Mononuclear cell (primary cell): ENCODE results near the gene MUCL3. TPM values are rescaled to one million over a fixed set of nuclear protein-coding genes. Genes with fewer than 3 reads are reported as not detected.
"Not testable (repeated sequence)": the region's sequence is repeated elsewhere in the genome, so short reads cannot be mapped to it uniquely, and the experiment has no call there.

Experiments used
- H3K27me3 ChIP-seq: 2 replicates; pipeline ENCODE4 v1.6.0; 2011; ENCODE audit warnings: low read length, control low read depth; ENCODE audit not compliant: insufficient read depth
- H3K4me1 ChIP-seq: 2 replicates; pipeline ENCODE4 v1.5.1; 2011; ENCODE audit warnings: mild to moderate bottlenecking, low read length, control low read depth; ENCODE audit not compliant: insufficient read depth
- H3K4me3 ChIP-seq: 2 replicates; pipeline ENCODE4 v1.5.1; 2011; ENCODE audit warnings: mild to moderate bottlenecking, low read length, moderate library complexity
- H3K9me3 ChIP-seq: 2 replicates; pipeline ENCODE4 v1.5.1; 2011; ENCODE audit warnings: low read depth, mild to moderate bottlenecking, control low read depth, low read length
- total RNA-seq: library from RNA; depleted of rRNA; stranded (reverse); fragments of >200 nt; gene quantifications from one replicate; pipeline ENCODE4 v1.2.3, GENCODE V29; 2012

Gene MUCL3
- total RNA-seq, 1 donor: not detected

- H3K4me1 ChIP-seq, H3K9me3 ChIP-seq, H3K27me3 ChIP-seq, H3K4me3 ChIP-seq: not testable (repeated sequence)
Measured at GRCh38 chr6:31000067-31000860, 59.5 kb downstream of the MUCL3 start.

GRCh38 chr6:31001281-31001888 is 60.6 kb downstream of the MUCL3 start:
- Histone ChIP-seq H3K9me3 (no peaks in the 10 kb centered on the region), H3K4me1 (no peaks in the 10 kb centered on the region), H3K4me3 (no peak overlapping the region), H3K27me3 (no peaks in the 10 kb centered on the region)

- no peak overlapping the region for H3K4me3 ChIP-seq
- H3K4me1 ChIP-seq: no peaks in the 10 kb centered on the region
- H3K9me3 ChIP-seq: no peaks in the 10 kb centered on the region
- H3K27me3 ChIP-seq: no peaks in the 10 kb centered on the region
Measured at GRCh38 chr6:31002471-31002870, 61.7 kb downstream of the MUCL3 start.

Other genes with a start within 250 kb of the MUCL3 start
- gene NRM, start 250.0 kb upstream of the MUCL3 start, total RNA-seq: 4.5 TPM
- gene MDC1, start 223.7 kb upstream of the MUCL3 start, total RNA-seq: 6.4 TPM
- gene TUBB, start 220.6 kb upstream of the MUCL3 start, total RNA-seq: 99.5 TPM
- gene FLOT1, start 198.3 kb upstream of the MUCL3 start, total RNA-seq: 68.1 TPM
- gene IER3, start 196.4 kb upstream of the MUCL3 start, total RNA-seq: 546 TPM
- 2.5 TPM for gene DDR1, start 56.5 kb upstream of the MUCL3 start, total RNA-seq
- 2.8 TPM for gene GTF2H4, start 32.8 kb upstream of the MUCL3 start, total RNA-seq
- gene VARS2, start 26.7 kb upstream of the MUCL3 start, total RNA-seq: 10.0 TPM
- not detected for gene SFTA2, start 8.8 kb upstream of the MUCL3 start, total RNA-seq
- not detected for gene MUC21, start 42.7 kb downstream of the MUCL3 start, total RNA-seq
- not detected for gene MUC22, start 69.5 kb downstream of the MUCL3 start, total RNA-seq
- not detected for gene C6orf15, start 171.6 kb downstream of the MUCL3 start, total RNA-seq
- gene PSORS1C1, start 173.8 kb downstream of the MUCL3 start, total RNA-seq: not detected
- not detected for gene CDSN, start 179.5 kb downstream of the MUCL3 start, total RNA-seq
- gene PSORS1C2, start 198.1 kb downstream of the MUCL3 start, total RNA-seq: not detected
- gene CCHCR1, start 216.8 kb downstream of the MUCL3 start, total RNA-seq: 4.3 TPM
- gene TCF19, start 217.6 kb downstream of the MUCL3 start, total RNA-seq: 1.9 TPM
- not detected for gene POU5F1, start 229.7 kb downstream of the MUCL3 start, total RNA-seq